GM12874 (cell line): ENCODE results near the gene RAB44.
A peak's percentile ranks its signal among the peaks of the same experiment; 100 is the strongest.

Source experiments
- TF ChIP-seq, protein P1 (sequence below): IDR thresholded peaks from 2 replicates; pipeline ENCODE4 v1.5.1; 2011; ENCODE audit warnings: low read depth, mild to moderate bottlenecking, control low read depth, low read length, moderate library complexity; ENCODE audit not compliant: insufficient read depth

RAB44 gene

DNA sequence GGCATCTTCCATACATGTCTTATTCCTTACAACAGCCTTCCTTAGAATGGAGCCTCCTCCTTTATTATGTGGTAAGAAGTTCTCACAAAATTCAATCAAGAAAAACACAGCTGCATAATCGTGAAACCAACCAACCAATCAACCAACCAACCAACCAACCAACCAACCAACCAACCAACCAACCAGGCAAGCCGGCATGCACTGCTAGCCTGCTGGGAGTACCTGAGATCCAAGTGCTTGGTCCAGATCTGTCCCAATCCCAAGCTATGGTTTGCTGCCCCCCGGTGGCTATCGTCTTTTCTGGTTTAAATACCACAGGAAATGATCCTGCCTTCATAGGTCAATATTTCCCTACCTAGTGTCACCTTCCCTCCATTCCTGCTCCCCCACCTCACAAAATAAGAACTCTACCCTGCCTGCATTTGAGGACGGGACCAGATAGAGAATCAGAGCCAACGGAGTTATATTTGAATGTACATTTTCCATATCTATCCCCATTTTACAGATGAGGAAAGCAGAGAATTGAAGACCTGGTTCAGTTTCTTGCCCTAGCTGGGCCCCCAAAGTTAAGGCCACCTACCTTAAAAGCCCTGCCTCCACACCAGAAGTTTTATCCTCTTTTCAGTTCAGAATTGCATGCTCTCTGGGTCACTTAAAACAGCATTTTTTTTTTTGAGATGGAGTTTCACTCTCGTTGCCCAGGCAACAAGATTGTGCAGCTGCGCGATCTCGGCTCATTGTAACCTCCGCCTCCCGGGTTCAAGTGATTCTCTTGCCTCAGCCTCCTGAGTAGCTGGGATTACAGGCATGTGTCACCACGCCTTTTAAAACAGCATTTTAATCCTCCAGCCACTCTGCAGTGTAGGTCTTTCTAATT lies 27.1 kb downstream of the RAB44 start:
- TF ChIP-seq, protein P1, sequence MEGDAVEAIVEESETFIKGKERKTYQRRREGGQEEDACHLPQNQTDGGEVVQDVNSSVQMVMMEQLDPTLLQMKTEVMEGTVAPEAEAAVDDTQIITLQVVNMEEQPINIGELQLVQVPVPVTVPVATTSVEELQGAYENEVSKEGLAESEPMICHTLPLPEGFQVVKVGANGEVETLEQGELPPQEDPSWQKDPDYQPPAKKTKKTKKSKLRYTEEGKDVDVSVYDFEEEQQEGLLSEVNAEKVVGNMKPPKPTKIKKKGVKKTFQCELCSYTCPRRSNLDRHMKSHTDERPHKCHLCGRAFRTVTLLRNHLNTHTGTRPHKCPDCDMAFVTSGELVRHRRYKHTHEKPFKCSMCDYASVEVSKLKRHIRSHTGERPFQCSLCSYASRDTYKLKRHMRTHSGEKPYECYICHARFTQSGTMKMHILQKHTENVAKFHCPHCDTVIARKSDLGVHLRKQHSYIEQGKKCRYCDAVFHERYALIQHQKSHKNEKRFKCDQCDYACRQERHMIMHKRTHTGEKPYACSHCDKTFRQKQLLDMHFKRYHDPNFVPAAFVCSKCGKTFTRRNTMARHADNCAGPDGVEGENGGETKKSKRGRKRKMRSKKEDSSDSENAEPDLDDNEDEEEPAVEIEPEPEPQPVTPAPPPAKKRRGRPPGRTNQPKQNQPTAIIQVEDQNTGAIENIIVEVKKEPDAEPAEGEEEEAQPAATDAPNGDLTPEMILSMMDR: peak; percentile 42

DNA sequence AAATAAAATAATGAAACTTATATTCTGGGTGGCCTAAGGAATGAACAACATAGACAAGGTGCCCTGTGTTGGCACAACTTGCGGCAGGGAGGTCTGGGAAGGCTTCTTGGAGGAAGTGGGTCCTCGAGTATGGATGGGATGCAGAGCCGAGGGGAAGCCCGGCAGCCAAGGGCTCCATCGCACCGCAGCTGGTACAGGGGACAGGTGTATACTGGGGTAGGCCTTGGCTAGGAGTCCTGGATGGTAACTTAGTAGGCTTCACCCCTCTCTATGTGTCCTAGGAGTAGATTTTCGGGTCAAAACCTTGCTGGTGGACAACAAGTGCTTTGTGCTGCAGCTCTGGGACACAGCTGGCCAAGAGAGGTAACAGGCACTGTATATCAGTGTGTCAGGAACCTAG lies 28.0 kb downstream of the RAB44 start:
- TF ChIP-seq, protein P1: no peak

DNA sequence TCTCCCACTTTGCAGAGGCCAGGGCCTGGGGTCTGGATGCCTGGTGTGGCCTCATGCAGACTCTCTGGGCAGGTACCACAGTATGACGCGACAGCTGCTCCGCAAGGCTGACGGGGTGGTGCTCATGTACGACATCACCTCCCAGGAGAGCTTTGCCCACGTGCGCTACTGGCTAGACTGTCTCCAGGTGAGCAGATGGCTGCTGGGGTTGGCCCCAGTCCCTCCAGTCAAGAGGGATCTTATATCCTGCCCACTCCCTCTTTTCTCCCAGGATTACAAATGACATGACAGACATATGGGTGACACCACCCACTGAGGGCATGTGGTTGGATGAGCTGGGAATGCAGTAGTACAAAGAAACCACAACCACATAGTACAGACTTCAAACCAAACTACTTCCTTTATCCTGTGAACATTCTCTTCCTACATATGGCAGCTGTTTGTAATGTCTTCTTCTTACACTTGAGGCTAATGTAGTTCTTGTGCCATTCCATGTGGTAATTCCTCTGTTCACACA lies 29.9 kb downstream of the RAB44 start:
- TF ChIP-seq, protein P1: no peak

DNA sequence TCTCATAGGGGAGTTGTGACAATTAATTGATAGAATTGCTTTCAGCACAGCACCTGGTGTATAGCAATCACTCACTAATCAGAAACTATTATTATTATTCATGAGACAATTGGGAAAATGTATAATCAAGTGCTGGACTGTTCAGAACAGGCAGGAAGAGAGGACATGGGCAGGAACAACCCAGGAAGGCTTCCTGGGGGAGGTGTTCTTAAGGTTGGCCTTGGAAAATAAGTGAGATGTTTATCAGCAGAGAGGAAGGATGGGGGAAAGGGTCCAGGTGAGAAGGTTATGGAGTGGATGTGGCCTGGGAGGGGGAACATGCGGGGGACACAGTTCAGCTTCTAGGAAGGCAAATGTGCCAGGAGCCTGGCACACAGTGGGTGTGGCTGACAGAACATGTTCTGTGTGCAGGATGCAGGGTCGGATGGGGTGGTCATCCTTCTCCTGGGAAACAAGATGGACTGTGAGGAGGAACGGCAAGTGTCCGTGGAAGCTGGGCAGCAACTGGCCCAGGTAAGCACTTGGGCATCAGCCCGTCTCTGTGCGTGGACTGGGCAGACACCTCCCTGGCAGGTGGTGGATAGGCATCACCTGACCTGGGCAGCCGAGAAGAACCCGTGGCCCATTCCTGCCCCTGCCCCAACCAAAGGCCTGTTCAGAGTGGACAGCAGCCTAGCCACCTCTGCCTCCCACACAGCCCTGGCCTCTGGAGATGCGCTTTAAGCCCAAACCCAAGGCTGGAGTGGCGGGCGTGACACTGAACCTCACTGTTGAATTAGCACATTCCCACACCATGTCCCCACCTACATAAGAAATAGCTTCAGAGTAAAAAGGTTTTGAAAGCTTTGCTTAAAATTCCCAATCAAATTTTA lies 30.9 kb downstream of the RAB44 start:
- TF ChIP-seq, protein P1: no peak

DNA sequence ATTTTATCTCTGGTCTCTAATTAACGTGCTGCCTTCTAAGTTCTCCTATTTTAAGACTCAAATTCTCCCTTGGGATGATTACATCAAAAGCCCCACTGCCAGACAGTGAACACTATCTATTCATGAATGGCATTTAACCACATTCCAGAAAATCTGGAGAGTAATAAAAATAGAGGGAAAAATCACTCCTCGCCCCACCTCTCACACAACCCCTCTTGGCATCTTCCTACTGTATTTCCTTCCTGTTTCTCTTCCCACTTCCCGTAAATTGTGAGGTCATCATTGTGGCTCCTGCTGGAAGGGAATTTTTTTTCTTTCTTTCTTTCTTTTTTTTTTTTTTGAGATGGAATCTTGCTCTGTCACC lies 31.5 kb downstream of the RAB44 start:
- TF ChIP-seq, protein P1: no peak

DNA sequence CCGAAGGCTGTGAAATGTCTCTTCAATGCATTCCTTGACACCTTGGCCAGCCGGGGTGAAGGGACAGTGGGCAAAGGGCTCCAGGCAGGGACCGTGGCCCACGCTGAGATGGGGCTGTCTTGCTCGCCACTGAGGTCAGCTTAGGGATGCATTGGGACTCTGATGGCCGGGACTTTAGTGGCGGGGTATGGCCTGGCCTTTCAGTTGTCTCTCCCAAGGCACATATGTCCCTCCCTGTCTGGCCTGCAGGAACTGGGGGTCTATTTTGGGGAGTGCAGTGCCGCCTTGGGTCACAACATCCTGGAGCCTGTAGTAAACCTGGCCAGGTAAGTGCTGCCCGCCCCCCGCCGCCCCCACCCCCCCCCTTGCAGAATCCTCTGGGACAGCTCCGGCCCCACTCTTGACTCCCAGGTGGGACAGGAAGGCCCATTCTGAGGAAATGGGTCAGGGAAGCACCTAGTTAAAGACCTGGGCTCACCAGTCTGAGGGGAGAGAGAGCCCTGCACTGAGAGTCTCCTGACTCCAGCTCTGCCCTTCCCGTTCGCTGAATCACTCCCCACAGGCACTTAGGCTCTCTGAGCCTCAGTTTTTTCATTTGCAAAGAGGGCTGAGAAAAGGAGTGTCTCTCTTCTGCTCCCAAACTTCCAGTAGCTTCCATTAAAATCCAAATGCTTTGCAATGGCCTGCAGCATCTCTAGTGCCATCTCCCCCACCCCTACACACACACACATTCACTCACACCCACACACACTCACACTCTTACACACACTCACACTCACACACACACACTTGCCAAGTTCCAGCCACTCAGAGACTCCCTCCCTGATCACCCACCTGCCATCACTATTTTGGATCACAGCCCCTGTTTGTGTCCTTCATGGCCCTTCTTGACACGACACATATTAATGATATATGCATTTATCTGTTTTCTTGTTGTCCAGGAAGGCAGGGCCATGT lies 33.1 kb downstream of the RAB44 start:
- TF ChIP-seq, protein P1: no peak
